NCI-H748 (cell line): ENCODE measurements around the gene CPB1.
"Not testable (repeated sequence)": the region's sequence is repeated elsewhere in the genome, so short reads cannot be mapped to it uniquely, and the experiment has no call there.

Experiments used
- DNase-seq: peaks from one replicate; lab custom pipeline; 2025; ENCODE audit not compliant: unreplicated experiment; lab: John Stamatoyannopoulos, UW

CPB1 gene

DNA sequence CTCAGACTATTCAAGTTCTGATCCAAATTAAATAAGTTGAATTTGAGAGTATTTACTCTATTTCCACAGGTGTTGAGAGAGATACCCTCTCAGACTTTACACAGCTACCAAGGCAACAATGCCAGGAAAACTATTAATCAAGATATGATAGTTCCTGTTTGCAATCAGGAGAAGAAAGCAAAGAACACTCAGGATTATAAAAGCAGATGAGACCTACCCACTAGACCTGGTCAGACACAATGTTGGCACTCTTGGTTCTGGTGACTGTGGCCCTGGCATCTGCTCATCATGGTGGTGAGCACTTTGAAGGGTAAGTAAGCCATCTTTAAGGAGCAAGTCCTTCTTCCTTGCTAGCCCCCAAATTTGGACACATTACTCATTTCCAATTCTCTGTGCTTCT is at the start of gene CPB1:
Gene CPB1, plus strand, starts transcription at position 227 of the 400 bp plus-strand sequence. Its CDS starts 13 bp downstream, at position 240.
- DNase-seq: no peak

GRCh38 chr3:148778926-148779325 is 48.7 kb upstream of the CPB1 start:
- no peak for DNase-seq

DNA sequence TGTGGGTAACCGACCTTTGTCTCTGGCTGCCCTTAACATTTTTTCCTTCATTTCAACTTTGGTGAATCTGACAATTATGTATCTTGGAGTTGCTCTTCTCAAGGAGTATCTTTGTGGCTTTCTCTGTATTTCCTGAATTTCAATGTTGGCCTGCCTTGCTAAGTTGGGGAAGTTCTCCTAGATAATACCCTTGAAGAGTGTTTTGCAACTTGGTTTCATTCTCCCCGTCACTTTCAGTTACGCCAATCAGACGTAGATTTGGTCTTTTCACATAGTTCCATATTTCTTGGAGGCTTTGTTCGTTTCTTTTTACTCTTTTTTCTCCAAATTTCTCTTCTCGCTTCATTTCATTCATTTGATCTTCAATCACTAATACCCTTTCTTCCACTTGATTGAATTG is 42.6 kb upstream of the CPB1 start:
- not testable (repeated sequence) for DNase-seq

DNA sequence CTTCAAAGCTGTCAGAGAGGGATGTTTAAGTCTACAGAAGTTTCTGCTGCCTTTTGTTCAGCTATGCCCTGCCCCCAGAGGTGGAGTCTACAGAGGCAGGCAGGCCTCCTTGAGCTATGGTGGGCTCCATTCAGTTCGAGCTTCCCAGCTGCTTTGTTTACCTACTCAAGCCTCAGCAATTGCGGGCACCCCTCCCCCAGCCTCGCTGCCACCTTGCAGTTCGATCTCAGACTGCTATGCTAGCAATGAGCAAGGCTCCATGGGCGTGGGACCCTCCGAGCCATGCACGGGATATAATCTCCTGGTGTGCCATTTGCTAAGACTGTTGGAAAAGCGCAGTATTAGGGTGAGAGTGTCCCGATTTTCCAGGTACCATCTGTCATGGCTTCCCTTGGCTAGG is 41.5 kb upstream of the CPB1 start:
- DNase-seq: not testable (repeated sequence)

- DNase-seq: no peak
These were observed 38.5 kb upstream of the CPB1 start for GRCh38 chr3:148789146-148789545.

DNA sequence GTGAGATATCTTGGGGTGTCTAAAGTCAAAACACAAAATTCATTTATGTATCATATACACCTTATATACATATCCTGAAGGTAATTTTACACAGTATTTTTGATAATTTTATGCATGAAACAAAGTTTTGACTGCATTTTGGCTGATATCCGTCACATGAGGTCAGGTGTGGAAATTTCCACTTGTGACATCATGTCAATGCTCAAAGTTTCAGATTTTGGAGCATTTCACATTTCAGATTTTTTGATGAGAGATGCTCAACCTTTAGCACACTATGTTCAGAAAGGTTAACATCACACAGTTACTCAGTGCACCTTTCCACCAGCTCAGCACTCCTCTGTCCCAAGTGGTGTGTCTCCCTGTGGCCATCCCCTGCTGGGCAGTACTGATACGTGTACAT is 37.7 kb upstream of the CPB1 start:
- DNase-seq: no peak

- DNase-seq: no peak
These were observed 37.2 kb upstream of the CPB1 start for GRCh38 chr3:148790370-148790769.

DNA sequence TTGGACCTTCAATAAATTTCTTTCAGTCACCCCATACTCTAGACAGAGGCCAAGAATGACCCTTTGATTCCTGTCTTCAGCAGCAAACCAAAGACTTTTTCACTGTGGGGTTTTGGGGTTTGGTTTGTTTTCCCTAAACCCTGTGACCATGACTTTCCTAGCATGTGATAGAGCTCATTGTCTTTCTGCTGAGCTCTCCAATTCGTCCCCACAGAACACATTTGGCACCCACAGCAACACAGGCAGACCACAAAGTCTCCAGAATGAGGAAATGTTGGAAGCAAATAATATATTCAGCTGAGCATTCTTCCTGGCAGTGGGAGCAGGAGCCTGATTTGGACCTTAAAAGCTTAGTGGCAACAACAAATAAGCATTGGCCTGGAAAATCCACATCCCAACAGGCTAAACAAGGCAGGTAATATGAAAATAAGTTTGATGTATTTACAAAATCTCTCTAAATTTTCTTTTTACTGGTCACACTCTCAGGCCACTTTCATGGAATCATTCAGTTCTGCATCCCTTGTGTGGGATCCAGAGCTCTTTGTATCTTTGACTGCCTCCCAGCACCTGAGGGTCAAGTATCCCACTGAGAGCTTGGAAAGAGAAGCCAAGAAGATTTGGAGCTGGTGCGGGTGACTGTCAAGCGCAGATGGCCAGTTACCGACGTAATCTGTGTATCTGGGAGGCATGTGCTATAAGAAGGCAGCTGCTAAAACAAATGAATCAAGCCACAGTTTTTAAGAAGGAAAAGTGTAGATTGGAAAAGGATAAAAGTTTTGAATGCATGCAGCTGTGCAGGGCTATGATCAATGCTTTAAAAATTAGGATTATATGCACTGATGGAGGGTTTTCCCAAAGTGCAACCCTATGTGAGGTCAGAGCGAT is 36.5 kb upstream of the CPB1 start:
- DNase-seq: no peak

DNA sequence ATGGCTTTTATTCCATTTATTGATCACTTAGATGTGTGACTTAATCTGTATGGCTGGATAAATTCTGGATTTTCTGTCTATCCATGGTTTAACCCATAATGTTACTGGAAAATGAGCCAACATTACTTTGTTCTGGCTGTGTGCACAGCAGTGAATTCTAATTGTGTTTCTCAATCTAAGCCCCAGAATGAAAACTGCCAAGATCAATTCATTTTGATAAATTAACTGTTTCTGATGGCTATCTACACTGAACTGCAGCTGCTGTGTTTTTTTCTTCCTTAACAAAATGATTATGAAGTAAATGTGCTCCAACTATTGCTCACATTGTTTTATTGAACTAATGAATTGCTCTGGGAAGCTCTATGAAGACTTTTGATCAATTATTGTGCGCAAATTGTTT is 35.7 kb upstream of the CPB1 start:
- no peak for DNase-seq

- DNase-seq: no peak
These were observed 35.1 kb upstream of the CPB1 start for GRCh38 chr3:148792516-148792915.

DNA sequence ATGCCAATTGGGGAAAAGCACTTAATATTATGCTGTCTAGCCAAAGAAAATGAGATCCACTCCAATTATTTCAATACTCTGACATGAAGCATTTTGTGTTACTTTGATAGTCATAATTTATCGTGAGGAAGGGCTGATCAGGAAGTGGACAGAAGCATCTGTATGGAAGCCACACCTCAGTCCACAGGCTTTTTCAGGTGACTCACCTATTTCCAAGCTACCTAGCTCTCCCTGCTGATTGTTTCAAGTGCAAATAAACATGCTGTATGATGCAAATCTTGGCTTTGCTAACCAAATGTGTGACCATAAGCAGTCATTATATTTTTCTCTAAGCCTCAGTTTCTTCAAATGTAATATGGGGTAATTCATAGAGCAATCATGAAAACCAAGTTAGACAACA is 30.8 kb upstream of the CPB1 start:
- DNase-seq: no peak

DNA sequence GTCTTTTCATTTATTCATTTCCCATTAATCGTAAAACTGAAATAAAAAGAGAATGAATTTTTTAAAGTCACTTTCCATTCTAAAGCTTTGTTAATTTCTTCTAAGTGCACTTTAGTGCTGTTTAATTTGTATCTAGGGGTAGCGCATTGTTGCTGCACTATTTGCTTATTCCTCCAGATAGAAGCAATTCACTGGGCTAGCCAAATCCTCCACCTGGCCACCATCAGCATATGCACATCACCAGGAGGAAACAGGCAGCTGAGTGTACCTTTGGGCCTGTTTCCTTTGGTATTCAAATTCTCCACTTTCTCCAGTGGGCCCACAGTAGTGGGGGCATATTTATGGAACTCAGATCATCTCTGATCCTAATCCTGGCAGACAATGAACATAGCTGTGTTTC is 29.8 kb upstream of the CPB1 start:
- DNase-seq: no peak

DNA sequence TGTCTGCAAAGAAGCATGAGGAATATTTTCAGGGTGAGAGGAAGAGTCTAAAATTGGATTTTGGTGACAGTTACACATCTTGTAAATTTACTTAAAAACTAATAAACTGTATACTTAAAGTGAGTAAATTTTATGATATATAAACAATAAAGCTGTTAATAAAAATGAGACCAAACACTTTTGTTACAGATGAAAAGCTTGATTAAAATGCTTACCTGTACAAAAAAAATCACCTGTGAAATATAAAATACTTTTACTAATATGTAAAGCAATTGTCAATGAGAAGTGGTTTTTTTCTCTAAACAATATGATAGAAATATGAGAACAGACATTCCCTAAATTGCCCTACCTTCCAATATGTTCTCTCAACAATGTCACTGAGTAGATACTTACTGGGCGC is 27.2 kb upstream of the CPB1 start:
- DNase-seq: no peak

GRCh38 chr3:148809835-148810234 is 17.8 kb upstream of the CPB1 start:
- DNase-seq: no peak

- DNase-seq: peak; percentile 4
These were observed 12.1 kb upstream of the CPB1 start for GRCh38 chr3:148815316-148816110.

DNA sequence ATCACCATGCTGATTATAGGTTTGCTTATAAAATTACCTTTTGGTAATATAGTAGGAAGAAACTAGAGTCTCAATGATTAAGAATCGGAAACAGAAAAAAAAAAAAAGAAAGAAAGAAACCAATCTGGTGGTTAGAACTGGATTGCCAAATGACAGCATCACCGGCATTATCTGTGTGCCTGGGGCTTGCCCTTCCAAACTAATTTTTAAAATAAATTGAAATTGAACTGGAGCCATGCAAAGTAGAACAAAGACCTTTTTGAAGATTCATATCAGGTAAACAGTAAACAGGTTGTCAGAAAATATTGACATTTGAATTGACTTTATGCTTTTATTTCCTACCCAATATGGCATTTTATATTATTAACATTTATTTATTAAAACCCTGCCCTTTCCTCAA is 11.2 kb upstream of the CPB1 start:
- no peak for DNase-seq

DNA sequence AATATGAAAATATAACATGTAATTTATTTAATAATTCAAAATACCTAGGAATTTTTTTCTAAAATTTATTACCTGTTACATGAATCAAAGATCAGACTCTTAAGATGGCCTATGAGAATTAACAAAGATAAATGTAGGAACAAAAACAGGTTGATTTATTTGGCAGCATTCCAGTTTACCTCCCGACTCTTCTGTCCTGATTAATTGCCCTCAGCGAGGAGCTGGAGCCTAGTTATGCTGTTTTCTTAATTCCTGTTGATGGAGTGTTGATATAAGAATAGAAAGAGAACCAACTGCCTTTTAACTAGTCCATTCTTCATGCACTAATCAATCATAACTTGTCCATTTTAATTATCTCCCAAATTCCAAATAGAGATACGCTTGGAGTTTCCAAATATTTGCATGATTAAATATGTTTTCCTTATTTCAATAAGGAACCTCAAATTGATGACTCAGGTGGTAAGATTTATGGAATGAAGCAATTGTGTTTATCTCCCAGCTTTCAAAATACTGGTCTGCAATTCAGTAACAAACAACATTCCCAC is 10.6 kb upstream of the CPB1 start:
- peak; percentile 67 for DNase-seq

GRCh38 chr3:148820361-148821245 is 7.0 kb upstream of the CPB1 start:
- DNase-seq: no peak

DNA sequence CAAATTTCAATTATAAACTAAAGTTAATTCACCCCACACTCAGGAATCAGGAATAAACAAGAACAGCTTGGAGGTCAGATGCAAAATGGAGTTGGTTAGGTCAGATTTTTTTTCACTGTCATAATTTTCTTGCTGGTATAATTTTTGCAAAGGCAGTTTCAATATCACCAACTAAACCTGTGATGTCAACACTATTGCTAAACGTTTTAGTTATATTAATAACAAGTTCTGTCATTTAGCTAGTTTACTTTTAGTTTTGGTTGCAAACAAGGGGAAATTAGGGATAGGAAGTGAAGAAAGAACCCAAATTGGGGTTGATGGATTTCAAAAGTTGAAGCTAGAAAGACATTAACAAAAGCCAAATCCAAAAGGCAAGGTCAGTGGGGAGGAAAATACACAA is 4.6 kb upstream of the CPB1 start:
- DNase-seq: no peak

DNA sequence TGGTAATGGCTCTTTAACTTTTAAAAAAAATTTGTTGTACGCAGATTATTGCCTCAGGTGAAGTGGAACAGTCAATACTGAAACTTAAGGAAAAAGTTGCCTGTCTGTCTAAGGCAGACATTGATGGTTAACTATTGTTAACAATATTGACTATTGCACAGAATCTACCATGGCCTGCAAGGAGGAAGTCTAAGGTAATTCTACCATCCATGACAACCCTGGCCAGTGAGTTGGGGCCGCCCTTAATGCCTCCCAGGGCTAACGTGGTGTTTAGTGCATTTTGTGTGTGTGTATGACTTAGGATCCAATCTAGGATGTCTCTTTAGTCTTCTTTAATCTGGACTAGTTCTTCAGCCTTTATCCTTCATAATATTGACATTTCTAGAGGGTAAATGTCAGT is 2.1 kb upstream of the CPB1 start:
- no peak for DNase-seq

- DNase-seq: no peak
These were observed 602 bp downstream of the CPB1 start for GRCh38 chr3:148828136-148828690.
